GM21423 (cell line): ENCODE data around the gene GOPC.

Source experiments
- ATAC-seq: cut with Tn5 transposase; IDR thresholded peaks from one replicate; pipeline ENCODE4 v1.9.1; 2021; ENCODE audit warnings: mild to moderate bottlenecking, moderate library complexity; ENCODE audit not compliant: unreplicated experiment

GOPC gene

GRCh38 chr6:117550078-117550600, 52.2 kb downstream of the GOPC start:
- no peak for ATAC-seq

- no peak for ATAC-seq
These were observed 52.7 kb downstream of the GOPC start for GRCh38 chr6:117549611-117550010.

GRCh38 chr6:117548797-117549301, 53.5 kb downstream of the GOPC start:
- no peak for ATAC-seq

GRCh38 chr6:117547688-117548621, 54.4 kb downstream of the GOPC start:
- peak; percentile 62 for ATAC-seq

GRCh38 chr6:117546674-117547073, 55.6 kb downstream of the GOPC start:
- ATAC-seq: no peak

GRCh38 chr6:117545161-117545595, 57.1 kb downstream of the GOPC start:
- no peak for ATAC-seq

GRCh38 chr6:117544716-117545115, 57.6 kb downstream of the GOPC start:
- ATAC-seq: no peak

GRCh38 chr6:117542493-117542892, 59.8 kb downstream of the GOPC start:
- ATAC-seq: no peak

- no peak for ATAC-seq
These were observed 61.6 kb downstream of the GOPC start for GRCh38 chr6:117540670-117541069.

GRCh38 chr6:117538615-117539014, 63.7 kb downstream of the GOPC start:
- no peak for ATAC-seq

- no peak for ATAC-seq
These were observed 66.0 kb downstream of the GOPC start for GRCh38 chr6:117536317-117536716.

GRCh38 chr6:117534974-117535373, 67.3 kb downstream of the GOPC start:
- ATAC-seq: no peak

GRCh38 chr6:117533775-117534174, 68.5 kb downstream of the GOPC start:
- no peak for ATAC-seq

- no peak for ATAC-seq
These were observed 70.2 kb downstream of the GOPC start for GRCh38 chr6:117531809-117532725.

GRCh38 chr6:117531346-117531745, 71.0 kb downstream of the GOPC start:
- no peak for ATAC-seq

GRCh38 chr6:117530467-117531242, 71.7 kb downstream of the GOPC start:
- no peak for ATAC-seq

- no peak for ATAC-seq
These were observed 76.7 kb downstream of the GOPC start for GRCh38 chr6:117525607-117526006.

GRCh38 chr6:117521791-117522502, 80.4 kb downstream of the GOPC start:
- no peak for ATAC-seq

- ATAC-seq: no peak
These were observed 81.5 kb downstream of the GOPC start for GRCh38 chr6:117520603-117521395.
